Keratinocyte (primary cell): ENCODE results near the gene TNIP1. TPM values are rescaled to one million over a fixed set of nuclear protein-coding genes. Genes with fewer than 3 reads are reported as not detected.

Experiments used
- DNase-seq: peaks from one replicate; pipeline ENCODE4 v3.0.0-alpha.2; 2011; ENCODE audit warnings: low read depth, missing footprints, low spot score
- FAIRE-seq: peaks from 2 replicates; lab custom pipeline; 2011; peaks lifted over from hg19 to GRCh38; lab: Jason Lieb, UNC
- H2AFZ ChIP-seq: 2 replicates; pipeline ENCODE4 v1.6.0; 2012; ENCODE audit warnings: low read length, control low read depth, inconsistent platforms; ENCODE audit not compliant: control insufficient read depth
- H3K27ac ChIP-seq: 2 replicates; pipeline ENCODE4 v1.5.1; 2011; ENCODE audit warnings: low read length; ENCODE audit not compliant: control insufficient read depth, insufficient read depth
- H3K27me3 ChIP-seq: 3 replicates; pipeline ENCODE4 v1.6.0; 2011; ENCODE audit warnings: low read length; ENCODE audit not compliant: control insufficient read depth, insufficient read depth; ENCODE audit errors: extremely low read depth
- H3K36me3 ChIP-seq, 2 experiments: 2 replicates in 1 of 2; 3 replicates in 1 of 2; pipeline ENCODE4 v1.5.1; 2011; ENCODE audit warnings: low read length in 2 of 2, mild to moderate bottlenecking in 1 of 2; ENCODE audit not compliant: control insufficient read depth in 2 of 2, insufficient read depth in 2 of 2; ENCODE audit errors: extremely low read depth in 1 of 2
- H3K4me1 ChIP-seq: 3 replicates; pipeline ENCODE4 v1.5.1; 2011; ENCODE audit warnings: low read length; ENCODE audit not compliant: control insufficient read depth, insufficient read depth; ENCODE audit errors: extremely low read depth
- H3K4me2 ChIP-seq: 3 replicates; pipeline ENCODE4 v1.6.0; 2011; ENCODE audit warnings: low read depth, low read length; ENCODE audit not compliant: control insufficient read depth, insufficient read depth; ENCODE audit errors: extremely low read depth
- H3K4me3 ChIP-seq, 3 experiments: fragments of 200-600 bp in 1 of 3; sonication (generic) in 1 of 3; 2 replicates in 2 of 3; 3 replicates in 1 of 3; pipeline ENCODE4 v1.5.1; 2011 to 2016; ENCODE audit warnings: low read length in 3 of 3, mild to moderate bottlenecking in 3 of 3, control low read depth in 2 of 3, inconsistent platforms in 1 of 3, low read depth in 1 of 3, mixed read lengths in 1 of 3, mixed run types in 1 of 3, moderate library complexity in 1 of 3; ENCODE audit not compliant: control insufficient read depth in 2 of 3, insufficient read depth in 2 of 3; ENCODE audit errors: extremely low read depth in 1 of 3
- H3K79me2 ChIP-seq: 2 replicates; pipeline ENCODE4 v1.6.0; 2012; ENCODE audit warnings: low read length; ENCODE audit not compliant: control insufficient read depth, insufficient read depth
- H3K9ac ChIP-seq: 3 replicates; pipeline ENCODE4 v1.6.0; 2011; ENCODE audit warnings: low read length; ENCODE audit not compliant: control insufficient read depth, insufficient read depth; ENCODE audit errors: extremely low read depth
- H3K9me1 ChIP-seq: 3 replicates; pipeline ENCODE4 v1.6.0; 2011; ENCODE audit warnings: low read length; ENCODE audit not compliant: control insufficient read depth, insufficient read depth; ENCODE audit errors: extremely low read depth
- H3K9me3 ChIP-seq: 2 replicates; pipeline ENCODE4 v1.5.1; 2012; ENCODE audit warnings: low read depth, low read length; ENCODE audit not compliant: control insufficient read depth
- H4K20me1 ChIP-seq: 3 replicates; pipeline ENCODE4 v1.6.0; 2011; ENCODE audit warnings: low read length; ENCODE audit not compliant: control insufficient read depth, insufficient read depth; ENCODE audit errors: extremely low read depth
- EZH2 ChIP-seq: IDR thresholded peaks from one replicate; pipeline ENCODE4 v1.6.1; 2012; ENCODE audit warnings: inconsistent platforms, mild to moderate bottlenecking, low read length, moderate library complexity
- dilution Hi-C: fragments of 300-500 bp; cut with MboI; formaldehyde crosslinking; loops from one replicate; pipeline ENCODE4 v1.7.0; 2020; ENCODE audit warnings: low sequenced_read_pairs; ENCODE audit not compliant: extremely low pct_ligation_motif_present
- polyA plus RNA-seq, 5 experiments: library from polyadenylated mRNA; depleted of rRNA in 3 of 5; stranded (reverse) in 3 of 5; stranded (forward) in 1 of 5; unstranded in 1 of 5; fragments of >200 nt; gene quantifications; 1 replicate in 1 of 5; 2 replicates in 3 of 5; 3 replicates in 1 of 5; pipeline versions ENCODE4 v1.2.1 to v1.2.3, GENCODE V29; 2011 to 2012; ENCODE audit warnings: missing spikeins in 2 of 5, low read depth in 1 of 5, low replicate concordance in 1 of 5
- TF ChIP-seq, protein P1 (sequence below), 3 experiments: IDR thresholded peaks in 1 of 3; conservative IDR thresholded peaks in 1 of 3; optimal IDR thresholded peaks in 1 of 3; 2 replicates in 2 of 3; 3 replicates in 1 of 3; pipeline versions ENCODE3 to v1.5.1; 2011; ENCODE audit warnings: low read length in 3 of 3, mild to moderate bottlenecking in 3 of 3, moderate library complexity in 2 of 3, control low read depth in 1 of 3, inconsistent platforms in 1 of 3; ENCODE audit not compliant: insufficient read depth in 2 of 3; ENCODE audit errors: extremely low read depth in 1 of 3

Gene TNIP1
- polyA plus RNA-seq, 1 donor (not counting 4 experiments of a cell fraction or from before 2014, with no cell fraction given): 47.9 TPM

- Histone ChIP-seq H3K4me1 (peaks cover 39% of the 10 kb centered on the region), H3K36me3 (peaks cover 0 to 2% of the 10 kb centered on the region in 2 experiments), H3K27me3 (no peaks in the 10 kb centered on the region), H3K9ac (peak within 1 kb of the TSS; percentile 38), H3K9me3 (no peaks in the 10 kb centered on the region), H3K79me2 (no peaks in the 10 kb centered on the region), H2AFZ (peak within 1 kb of the TSS; percentile 18), H3K4me2 (peak within 1 kb of the TSS; percentile 73), H3K27ac (no peak within 1 kb of the TSS), H3K4me3 (peak within 1 kb of the TSS in 2 of 3 experiments; percentile 20 to 34), H3K9me1 (no peaks in the 10 kb centered on the region), H4K20me1 (no peaks in the 10 kb centered on the region)
- dilution Hi-C loops: no loop called here
- TF ChIP-seq EZH2: no peak
- FAIRE-seq: no peak
- no peak for DNase-seq
Measured at GRCh38 chr5:151020304-151021110, 60.3 kb downstream of the TNIP1 start, which contains the start of gene GPX3. GPX3 (plus strand) TSS chr5:151020591; CDS start chr5:151020655, 64 bp downstream.

DNA sequence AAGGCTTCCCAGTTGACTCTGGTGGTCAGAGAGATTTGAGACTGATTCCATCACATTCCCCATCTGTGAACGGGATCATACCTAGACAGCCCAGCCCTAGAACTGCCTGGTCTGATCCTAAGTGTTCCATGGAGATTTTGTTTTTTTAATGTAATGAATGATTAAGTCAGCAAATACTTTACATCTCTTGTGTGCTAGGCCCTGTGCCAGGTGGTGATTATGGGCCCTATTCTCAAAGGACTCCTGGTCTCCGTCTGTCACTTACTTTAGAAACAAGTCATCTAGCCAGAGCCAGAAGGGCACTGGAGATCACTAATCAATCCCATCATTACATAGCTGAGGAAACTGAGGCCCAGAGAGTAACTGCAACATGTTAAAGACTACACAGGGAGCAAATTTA, 61.5 kb downstream of the TNIP1 start:
- no peaks in the 10 kb centered on the region for H3K9me3 ChIP-seq
- dilution Hi-C loops: no loop called here
- no peak for TF ChIP-seq EZH2
- TF ChIP-seq, protein P1, sequence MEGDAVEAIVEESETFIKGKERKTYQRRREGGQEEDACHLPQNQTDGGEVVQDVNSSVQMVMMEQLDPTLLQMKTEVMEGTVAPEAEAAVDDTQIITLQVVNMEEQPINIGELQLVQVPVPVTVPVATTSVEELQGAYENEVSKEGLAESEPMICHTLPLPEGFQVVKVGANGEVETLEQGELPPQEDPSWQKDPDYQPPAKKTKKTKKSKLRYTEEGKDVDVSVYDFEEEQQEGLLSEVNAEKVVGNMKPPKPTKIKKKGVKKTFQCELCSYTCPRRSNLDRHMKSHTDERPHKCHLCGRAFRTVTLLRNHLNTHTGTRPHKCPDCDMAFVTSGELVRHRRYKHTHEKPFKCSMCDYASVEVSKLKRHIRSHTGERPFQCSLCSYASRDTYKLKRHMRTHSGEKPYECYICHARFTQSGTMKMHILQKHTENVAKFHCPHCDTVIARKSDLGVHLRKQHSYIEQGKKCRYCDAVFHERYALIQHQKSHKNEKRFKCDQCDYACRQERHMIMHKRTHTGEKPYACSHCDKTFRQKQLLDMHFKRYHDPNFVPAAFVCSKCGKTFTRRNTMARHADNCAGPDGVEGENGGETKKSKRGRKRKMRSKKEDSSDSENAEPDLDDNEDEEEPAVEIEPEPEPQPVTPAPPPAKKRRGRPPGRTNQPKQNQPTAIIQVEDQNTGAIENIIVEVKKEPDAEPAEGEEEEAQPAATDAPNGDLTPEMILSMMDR (optimal IDR thresholded peaks at IDR 0.05 in 1 of 3, IDR thresholded peaks at IDR 0.05 in 1 of 3, conservative IDR thresholded peaks at IDR 0.05 in 1 of 3; ENCODE audit: extremely low read depth in 1 of 3, insufficient read depth in 2 of 3, low read length in 3 of 3): no peak
- no peaks in the 10 kb centered on the region for H3K9me1 ChIP-seq
- H4K20me1 ChIP-seq: no peaks in the 10 kb centered on the region
- no peak overlapping the region for H2AFZ ChIP-seq
- H3K36me3 ChIP-seq: peaks cover 0 to 2% of the 10 kb centered on the region in 2 experiments
- peaks cover 34% of the 10 kb centered on the region for H3K4me1 ChIP-seq
- H3K4me3 ChIP-seq: no peak overlapping the region
- H3K9ac ChIP-seq: no peak overlapping the region
- no peak overlapping the region for H3K27ac ChIP-seq
- no peak for DNase-seq
- H3K4me2 ChIP-seq: no peak overlapping the region
- no peak for FAIRE-seq
- no peaks in the 10 kb centered on the region for H3K27me3 ChIP-seq
- no peaks in the 10 kb centered on the region for H3K79me2 ChIP-seq
